ENCODE results near the gene FEZF1.

Gene FEZF1

DNA sequence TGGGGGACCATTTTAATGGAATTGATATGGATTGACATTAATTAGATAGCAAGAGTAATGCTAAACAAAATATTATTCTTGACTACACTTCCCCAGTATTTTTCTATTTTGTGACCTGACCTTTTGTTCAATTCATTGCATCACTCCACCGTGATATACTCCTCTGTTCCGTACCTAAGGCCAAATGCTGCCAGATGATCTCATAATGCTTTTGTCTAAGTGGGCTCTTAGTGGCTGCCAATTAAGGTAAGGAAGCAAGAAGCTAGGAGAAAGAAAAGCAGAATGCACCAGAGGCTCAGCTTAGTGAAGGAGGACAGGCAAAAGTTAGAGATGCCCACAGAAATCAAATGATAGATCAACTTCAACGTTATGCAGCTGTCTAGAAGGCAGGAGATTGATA is 36.4 kb downstream of the FEZF1 start:
- DNase-seq (ENCODE audit: low spot score) = no peak

DNA sequence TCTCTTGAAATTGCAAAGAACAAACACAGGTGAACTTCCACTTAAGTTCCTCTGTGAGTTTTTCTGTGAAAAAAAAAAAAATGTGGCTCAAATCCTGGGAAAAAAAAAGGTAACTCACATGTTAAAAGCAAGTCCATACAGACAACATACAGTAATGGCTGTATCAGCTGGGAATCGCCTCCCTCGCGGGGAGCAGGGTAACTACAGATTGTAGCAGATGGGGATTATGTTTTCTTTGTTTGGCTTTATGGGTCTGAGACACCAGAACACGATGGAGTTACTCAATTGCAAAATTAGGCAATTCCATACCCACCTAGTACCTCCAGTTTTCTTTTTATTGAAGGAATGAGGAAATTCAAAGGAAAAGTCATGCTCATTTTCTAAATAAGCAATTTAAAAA is 42.3 kb downstream of the FEZF1 start:
- DNase-seq (ENCODE audit: low spot score) = no peak

DNA sequence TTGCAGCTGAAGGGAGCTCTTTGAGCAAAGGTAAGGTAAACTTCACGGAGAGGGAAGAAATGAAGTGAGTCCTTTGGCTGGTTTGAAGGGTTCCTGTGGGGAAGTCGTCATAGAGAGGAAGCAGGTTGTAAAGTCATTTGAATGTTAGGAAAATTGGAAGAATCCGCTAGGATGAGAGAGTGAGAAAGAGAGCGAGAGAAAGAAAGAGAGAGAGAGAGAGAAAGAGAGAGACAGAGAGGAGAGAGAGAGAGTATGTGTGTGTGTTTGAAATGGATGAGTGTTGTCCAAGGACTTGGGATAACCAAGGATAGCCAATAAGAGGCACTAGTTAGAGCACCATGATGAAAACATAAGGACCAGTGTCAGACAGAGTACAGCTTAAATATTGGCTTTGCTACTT is 43.1 kb downstream of the FEZF1 start:
- DNase-seq (ENCODE audit: low spot score) = no peak

DNA sequence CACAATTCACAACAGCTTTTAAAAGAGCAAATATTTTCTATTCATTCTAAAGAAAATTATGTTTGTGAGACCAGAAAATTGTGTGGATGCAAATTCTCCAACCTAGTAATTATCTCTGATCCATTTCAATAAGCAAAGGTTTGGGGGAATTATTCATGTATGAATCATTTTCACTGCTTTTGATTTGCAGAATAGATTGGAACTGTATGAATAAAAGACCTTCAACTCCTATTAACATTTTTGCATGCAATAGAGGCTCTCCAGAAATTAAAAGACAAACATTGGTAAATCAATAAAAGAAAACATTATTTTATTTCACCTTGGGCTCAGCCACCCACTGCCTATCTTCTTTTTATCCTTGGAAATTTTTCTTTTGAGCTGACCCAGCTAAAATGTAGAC is 43.5 kb downstream of the FEZF1 start:
- no peak for DNase-seq (ENCODE audit: low spot score)

DNA sequence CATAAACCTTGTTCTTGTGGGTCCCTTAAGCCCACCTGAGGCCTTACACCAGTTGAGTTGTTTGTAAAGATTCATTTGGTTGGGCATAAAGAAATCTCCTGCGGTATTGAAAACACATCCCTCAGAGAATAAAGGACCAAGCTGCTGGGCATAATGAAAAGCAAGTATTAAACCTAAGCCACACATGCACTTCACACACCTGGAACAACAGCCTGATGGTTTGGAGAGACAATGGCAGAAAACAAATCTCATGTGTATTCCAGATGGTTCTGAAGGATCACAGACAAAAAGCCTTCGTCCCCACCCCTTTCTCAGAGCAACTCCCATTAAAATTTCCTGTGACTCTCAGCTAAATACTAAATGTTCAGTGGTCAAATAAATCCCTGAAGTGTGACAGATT is 44.2 kb downstream of the FEZF1 start:
- no peak for DNase-seq (ENCODE audit: low spot score)

DNA sequence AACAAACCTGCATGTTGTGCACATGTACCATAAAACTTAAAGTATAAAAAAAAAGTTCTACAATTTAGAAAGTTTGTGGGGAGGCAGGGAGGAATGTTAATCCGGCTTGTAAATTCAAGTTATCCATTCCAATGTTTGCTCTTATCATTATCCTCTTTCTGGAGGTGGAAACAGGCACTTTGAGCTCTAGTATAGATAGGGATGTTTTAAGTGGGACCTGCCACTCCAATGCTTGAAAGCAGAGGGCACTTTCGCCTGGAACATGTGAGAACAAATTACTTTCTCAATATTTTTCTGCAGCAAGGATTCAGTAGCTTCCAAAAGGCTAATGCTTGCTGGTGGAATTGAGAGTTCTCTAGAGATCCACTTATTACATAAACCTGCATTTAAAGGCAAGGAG is 45.6 kb downstream of the FEZF1 start:
- DNase-seq (ENCODE audit: low spot score) = no peak

DNA sequence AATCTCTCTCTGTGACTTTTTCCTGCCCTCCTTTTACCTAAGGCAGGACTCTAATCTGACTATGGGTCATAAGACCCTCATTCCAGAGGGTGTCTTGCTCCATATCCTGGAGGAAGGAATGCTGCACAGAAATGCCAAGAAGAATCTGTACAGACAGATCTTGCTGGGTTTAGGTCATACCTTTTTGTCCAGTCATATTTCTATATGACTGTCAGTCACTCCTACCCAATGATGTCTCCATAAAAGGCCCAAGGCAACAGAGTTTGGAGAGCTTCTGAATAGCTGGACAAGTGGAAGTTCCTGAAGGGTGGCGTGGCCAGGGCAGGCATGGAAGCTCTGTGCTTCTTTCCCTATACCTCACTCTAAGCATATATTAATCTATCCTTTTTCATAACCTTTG is 47.5 kb downstream of the FEZF1 start:
- DNase-seq (ENCODE audit: low spot score) = no peak

DNA sequence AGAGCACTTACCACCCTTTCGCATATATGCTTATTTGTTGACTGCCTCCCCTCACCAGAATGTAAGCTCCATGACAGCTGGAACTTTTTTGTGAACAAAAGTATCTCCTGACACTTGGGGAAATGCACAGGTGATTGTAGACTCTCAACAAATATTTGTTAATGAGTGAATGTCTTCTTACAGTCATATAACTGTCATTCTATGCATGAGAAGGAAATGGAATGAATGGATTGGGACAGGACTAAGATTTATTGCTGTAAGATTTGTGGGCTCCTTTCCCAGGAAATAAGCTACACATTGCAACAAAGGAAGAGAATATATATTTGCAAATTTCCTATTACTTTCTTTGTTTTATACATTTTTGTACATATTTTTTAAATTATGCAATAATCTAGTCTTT is 48.5 kb downstream of the FEZF1 start:
- DNase-seq (ENCODE audit: low spot score) = no peak

DNA sequence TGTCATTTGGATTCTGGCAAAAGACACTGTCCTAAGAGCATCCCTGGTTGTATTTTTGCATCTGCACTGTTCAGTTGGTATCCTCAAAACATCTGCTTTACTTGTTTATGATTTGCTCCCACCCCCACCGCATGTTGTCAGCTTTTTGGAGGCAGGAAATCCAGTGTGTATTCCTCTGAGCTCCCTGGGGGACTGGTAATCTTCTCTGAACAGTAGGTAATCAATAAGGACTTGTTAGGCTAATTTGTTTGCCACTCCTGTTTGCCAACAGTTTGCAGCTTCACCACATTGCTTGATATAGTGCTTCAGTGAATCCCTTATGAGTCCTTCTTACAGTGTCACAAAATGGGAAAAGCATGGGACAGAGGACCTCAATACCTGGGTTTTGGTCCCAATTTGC is 49.1 kb downstream of the FEZF1 start:
- no peak for DNase-seq (ENCODE audit: low spot score)

Data from NAMALWA (cell line).